GM12891 (cell line): ENCODE results near the gene BANF2.

ENCODE experiments used
- POLR2A ChIP-seq: IDR thresholded peaks from 2 replicates; pipeline ENCODE4 v1.6.1; 2011; ENCODE audit warnings: low read depth, low read length, control low read depth
- POLR2AphosphoS5 ChIP-seq: IDR thresholded peaks from 2 replicates; pipeline ENCODE4 v1.6.1; 2011; ENCODE audit warnings: low read depth, low read length, control low read depth
- POU2F2 ChIP-seq: IDR thresholded peaks from 2 replicates; pipeline ENCODE4 v1.6.1; 2011; ENCODE audit warnings: low read depth, mild to moderate bottlenecking, control low read depth, low read length, moderate library complexity
- SPI1 ChIP-seq: IDR thresholded peaks from 2 replicates; pipeline ENCODE4 v1.6.1; 2011; ENCODE audit warnings: low read depth, low read length, control low read depth
- TAF1 ChIP-seq: IDR thresholded peaks from 2 replicates; pipeline ENCODE4 v1.6.1; 2011; ENCODE audit warnings: low read depth, low read length, control low read depth

- TF ChIP-seq POLR2AphosphoS5 (no peak), POLR2A (no peak), TAF1 (no peak), POU2F2 (no peak), SPI1 (no peak)
Observed at GRCh38 chr20:17733767-17734304, 34.1 kb downstream of the BANF2 start.
